Globus pallidus (tissue), 1 donor: ENCODE measurements around the gene LCN6.
"Not testable (repeated sequence)": the region's sequence is repeated elsewhere in the genome, so short reads cannot be mapped to it uniquely, and the experiment has no call there.

ENCODE experiments used
- DNase-seq: peaks from one replicate; pipeline ENCODE4 v3.0.0-alpha.2; 2015; ENCODE audit warnings: low spot score

LCN6 gene

DNA sequence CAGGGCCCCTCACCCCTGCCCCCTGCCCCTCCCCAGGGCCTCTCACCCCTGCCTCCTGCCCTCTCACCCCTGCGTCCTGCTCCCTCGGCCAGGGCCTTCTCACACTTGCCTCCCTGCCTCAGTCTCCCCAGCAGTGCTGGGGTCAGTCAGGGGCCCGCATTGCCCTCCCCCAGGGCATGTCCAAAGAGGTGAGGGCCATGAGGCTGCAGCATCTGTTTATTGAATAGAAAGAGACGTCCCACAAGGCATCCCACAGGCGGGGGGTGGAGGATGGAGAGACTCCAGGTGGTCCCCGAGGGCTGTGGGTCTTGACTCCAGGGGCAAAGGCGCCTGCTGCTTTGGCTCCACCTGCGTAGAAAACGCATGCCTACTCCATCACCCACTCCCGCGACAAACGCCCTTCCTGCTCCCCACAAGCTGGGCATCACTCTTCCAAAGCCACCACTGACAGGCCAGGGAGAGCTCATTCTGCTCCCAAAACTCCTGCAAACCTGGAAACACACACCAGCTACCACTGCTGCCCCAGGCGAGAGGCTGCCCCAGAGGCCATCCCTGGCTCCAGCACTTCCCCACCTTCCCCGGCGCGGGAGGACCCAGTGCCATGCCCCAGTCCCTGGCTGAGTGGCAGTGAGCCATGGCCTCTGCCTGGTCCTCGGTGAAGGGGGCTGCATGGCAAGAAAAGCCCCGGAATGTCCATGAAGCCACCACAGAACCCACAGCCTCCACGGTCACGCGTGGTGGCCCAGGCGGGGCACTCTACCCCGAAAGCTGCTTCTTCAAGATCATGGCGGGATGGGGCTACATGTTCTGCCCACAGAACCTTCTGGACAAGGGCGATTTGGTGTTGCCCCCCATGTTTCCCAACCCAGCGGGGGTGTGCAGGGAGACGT, 11.4 kb upstream of the LCN6 start:
- DNase-seq, result no peak

DNA sequence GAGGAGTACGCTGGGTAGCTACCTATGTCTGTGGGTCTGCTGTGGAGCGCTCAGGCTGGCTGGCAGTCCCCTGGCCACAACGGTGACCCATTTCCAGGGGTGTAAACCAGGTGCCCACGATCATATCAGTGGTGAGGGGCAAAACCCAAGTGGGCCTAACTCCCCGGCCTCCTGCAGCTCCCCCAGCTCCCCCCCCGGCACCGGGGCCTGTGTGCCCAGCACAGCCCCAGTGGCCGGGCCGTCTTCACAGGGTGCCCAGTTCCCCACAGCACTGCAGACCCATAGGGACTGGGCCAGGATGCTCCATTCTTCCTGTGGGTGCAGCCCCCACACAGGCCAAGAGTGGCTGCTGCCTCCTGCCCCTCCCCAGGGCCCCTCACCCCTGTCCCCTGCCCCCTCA, 10.7 kb upstream of the LCN6 start:
- no peak for DNase-seq

DNA sequence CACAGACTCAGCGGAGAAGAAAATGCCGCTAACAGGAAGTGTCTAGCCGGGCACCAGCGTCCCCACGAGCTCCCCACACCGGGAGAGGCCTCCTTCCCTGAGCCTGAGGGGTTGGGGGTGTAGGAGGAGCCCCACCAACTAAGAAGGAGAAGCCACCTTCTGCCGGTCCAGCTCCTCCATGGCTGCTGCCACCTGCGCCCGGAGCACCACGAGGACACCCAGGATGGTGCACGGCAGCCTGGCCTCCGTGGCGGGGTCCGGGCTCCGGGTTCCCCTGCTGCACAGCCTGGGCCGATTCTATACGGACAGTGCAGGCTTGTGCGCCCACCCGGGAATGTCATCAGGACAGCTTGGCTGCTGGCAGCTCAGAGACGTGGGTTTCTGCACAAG, 9.4 kb upstream of the LCN6 start:
- no peak for DNase-seq

DNA sequence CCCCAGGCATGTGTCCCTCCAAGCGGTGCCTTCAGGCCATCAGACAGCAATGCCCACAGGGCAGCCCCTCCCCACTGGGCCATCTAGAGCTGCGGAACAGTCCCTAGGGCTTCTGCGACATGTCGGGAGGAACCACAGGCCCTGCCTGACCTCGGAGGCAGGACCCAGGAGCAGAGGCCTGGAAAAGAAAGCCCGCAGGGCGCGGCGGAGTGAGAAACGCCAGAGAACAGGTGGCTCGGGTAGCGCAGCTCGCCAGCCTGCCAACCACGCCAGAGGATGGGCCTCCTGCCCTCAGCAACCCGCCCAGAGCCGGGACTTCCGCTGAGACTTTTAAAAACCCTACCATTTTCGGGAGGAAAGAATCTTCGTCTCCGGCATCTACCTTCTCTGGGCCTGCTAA, 9.0 kb upstream of the LCN6 start:
- no peak for DNase-seq

DNA sequence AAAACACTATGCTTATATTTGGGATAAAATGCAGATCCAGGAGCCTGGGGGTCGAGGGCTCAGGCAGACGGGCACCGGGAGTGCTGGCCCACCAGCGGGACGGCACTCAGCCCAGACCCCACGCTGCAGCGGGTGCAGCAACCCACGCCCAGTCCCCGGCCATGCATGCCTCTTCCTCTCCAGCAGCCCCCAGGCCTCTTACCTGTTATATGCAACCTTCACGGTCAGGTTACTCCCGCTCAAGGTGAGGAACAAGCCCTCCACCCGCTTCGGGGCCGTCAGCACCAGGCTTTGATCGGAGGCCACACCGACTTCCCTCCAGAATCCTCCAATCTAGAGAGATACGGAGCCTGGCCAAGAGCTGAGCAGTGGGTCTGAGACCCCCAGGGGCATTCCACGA, 8.5 kb upstream of the LCN6 start:
- no peak for DNase-seq

DNA sequence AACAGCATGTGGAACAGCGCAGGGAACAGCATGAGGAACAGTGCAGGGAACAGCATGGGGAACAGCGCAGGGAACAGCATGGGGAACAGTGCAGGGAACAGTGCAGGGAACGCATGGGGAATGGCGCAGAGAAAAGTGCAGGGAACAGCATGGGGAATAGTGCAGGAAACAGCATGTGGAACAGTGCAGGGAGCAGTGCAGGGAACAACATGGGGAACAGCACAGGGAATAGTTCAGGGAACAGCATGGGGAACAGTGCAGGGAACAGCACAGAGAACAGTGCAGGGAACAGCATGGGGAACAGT, 7.8 kb upstream of the LCN6 start:
- DNase-seq, result no peak

DNA sequence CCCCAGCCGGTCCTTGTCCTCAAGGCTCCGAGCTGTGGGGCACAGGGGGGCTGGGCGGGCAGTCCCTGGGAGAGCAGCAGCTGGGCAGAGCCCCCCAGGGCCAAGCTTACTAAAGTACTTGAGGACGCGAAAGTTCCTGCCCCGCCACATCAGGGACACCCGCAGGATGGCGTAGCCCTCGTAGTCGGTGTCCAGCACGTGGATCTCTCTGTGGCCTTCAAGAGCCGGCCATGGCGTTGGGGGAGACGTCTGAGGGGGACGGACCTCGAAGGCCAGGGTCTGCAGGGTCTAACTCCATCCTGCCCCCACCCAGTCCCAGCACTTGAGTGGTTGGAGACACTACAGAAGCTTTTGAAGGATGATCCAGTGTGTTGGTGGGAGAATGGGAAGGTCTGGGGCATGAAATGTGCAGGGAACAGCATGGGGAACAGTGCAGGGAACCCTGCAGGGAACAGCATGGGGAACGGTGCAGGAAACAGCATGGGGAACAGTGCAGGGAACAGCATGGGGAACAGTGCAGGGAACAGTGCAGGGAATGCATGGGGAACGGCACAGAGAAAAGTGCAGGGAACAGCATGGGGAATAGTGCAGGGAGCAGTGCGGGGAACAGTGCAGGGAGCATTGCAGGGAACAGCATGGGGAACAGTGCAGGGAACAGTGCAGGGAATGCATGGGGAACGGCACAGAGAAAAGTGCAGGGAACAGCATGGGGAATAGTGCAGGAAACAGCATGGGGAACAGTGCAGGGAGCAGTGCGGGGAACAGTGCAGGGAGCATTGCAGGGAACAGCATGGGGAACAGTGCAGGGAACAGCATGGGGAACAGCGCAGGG, 7.2 kb upstream of the LCN6 start:
- not testable (repeated sequence) for DNase-seq

DNA sequence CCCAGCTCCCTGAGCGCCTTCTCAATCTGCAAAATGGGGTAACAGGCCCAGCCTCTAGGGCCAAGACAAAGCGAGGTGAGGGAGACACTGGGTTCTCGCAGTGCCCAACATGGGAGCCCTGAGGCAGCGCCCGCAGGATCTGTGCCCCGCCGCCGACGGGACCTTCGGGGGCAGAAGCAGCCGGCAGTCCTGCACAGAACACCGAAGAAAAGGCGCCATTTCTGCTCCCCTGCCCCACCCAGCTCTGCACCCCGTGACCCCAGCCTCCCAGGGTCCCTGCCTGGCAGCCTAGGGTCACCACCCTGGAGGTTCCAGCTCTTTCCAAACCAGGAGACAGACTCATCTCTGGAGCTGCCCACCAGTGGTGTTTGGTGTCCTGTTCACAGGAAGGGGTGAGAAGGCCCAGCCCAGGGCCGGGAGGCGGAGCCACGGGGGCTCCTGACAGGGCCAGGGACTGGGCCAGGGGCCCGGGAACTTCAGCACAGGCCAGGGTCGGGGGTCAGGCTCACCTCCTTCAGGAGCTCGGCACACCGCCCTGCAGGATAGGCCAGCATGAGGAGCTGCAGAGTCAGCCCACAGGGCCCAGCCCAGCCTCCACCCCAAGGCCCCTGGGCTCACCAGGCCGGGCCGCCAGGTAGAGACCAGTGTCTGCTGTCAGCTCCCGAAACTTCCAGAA, 6.4 kb upstream of the LCN6 start:
- no peak for DNase-seq

DNA sequence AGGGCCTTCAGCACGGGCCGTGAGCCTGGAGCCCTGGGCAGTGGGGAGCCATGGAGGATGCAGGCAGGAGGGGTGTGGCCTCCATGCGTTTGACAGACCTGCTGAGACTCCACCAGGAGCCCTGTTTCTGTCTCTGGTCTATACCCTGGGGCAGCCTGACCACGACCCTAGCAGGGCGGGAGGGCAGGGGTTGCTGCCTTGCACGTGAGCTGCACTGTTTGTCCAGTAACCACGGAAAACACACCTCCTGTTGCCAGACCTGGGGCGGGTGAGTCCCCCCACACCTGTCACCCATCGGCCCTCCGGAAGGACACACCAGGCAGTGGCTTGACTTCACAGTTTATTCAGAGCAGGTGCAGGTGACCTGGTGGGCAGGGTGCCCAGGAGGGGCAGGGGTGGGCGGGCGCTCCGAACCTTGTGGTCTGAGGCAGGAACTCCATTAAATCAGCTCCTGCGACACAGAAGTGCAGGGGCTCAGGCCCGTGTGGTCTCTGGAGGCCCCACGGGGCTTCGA, 5.8 kb upstream of the LCN6 start:
- DNase-seq, result no peak

DNA sequence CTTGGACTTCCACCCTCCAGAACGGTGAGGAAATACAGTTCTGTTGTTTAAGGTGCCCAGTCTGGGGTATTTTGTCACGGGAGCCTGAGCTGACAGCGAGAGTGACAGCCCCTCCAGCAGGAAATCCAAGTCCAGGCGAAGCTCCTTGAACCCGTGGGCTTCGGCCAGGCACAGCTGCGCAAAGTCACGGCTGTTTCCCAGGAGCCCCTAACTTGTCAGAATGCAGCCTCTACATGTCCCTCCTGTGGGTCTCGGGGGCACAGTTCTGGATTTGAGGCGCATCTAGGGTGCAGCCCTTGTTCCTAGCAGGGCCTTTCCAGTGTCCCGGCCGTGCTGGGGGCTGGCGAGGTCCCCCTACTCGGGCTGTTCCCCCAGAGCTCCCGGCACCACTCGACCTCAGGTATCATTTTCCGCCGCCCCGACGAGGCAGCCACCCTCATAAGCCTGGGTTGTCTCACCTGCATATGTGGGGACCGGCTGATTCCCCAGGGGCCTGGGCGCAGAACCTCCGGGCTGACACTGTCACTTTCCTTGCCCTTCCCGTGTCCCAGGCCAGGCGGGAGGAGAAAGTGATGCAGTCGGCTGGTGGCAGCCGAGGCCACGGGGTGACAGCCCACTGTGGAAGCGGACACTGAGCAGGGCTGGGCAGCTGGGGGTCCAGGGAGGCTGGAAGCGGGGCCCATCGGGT, 5.2 kb upstream of the LCN6 start:
- DNase-seq, result no peak

DNA sequence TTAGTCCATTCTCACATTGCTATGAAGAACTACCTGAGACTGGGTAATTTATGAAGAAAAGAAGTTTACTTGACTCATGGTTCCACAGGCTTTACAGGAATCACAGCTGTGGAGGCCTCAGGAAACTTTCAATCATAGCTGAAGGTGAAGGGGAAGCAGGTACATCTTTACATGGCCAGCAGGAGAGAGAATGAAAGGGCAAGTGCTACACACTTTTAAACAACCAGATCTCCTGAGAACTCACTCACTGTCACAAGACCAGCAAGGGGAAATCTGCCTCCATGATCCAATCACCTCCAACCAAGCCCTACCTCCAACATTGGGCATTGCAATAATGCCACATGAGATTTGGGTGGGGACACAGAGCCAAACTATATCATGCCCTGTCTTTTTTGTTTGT, 3.5 kb upstream of the LCN6 start:
- no peak for DNase-seq

DNA sequence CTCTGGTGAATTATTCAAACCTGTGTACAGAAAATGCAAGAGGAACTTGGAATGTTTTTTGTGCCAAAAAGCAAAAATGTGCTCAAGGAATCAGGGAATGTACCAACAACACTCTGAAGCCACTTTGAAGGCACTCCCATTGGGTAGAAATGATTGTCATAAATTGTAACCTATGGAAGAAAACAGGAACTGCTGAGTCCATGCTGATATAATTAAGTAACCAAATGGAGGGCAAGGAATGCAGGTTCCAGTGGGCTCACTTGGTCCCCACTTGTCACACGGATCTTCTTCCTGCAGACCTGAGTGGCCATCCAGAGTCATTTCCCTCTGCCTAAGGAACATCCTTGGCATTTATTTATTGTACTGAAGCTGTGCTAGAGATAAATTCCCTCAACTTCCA, 2.9 kb upstream of the LCN6 start:
- DNase-seq, result no peak

DNA sequence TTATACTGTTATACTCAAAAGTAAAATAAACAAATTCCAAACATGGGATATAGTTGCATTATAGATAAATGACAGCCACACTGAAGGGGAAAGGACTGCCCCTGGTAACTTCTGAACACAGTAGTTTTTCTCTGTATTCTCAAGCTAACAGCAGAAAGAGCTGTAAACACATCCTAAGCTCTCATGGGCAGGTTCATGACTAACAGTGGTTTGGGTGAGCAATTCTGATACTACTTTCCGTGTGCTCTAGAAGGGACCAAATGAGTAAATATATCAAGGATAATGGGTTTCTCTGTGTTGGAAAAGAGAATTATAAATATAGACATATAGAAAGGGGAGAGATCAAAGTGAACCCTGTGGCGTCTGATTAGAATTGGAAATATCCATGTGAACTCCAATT, 2.2 kb upstream of the LCN6 start:
- DNase-seq, result no peak

DNA sequence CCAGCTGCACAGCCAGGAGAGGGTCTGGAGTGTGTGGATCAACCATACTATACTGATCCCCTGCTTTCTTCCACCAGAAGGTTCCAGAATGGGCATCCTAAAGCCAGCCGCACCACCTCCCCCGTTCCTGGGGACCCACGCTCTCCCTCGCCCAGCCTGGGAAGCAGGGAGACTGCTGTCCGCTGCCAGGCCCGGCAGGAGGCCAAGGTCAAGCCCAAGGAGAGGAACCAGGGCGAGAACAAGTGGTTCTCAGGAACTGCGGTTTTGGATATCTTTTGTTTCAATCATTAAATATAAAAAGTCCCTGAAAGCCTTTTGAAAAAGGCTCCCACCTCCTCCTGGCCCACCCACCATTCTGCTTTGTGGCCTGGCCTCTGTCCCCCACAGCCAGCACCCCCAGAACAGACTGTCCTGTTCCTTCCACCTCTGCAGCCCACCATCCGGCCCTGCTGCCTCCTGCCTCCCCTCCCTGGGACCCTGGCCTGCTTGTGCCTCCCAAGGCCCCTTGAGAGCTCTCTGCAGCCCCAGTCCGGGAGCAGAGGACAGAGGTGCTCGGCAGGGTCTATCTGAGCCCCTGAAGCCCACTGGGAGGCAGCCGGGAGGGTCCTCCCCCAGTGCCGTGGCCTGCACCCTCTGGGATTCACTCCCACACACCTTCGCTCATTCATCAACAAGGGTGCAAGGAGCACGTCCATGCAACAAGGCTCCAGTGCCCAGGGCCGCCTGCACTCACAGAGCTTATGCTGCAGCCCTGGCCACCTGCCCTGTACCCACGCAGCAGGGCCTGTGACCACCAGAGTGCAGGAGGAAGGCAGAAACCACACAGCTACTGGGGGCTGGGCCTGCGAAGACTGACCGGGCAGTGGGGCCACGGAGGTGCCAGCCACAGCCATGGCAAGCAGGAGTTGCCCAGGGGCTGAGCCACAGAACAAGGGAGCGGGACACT, 614 bp upstream of the LCN6 start:
- DNase-seq, result no peak

DNA sequence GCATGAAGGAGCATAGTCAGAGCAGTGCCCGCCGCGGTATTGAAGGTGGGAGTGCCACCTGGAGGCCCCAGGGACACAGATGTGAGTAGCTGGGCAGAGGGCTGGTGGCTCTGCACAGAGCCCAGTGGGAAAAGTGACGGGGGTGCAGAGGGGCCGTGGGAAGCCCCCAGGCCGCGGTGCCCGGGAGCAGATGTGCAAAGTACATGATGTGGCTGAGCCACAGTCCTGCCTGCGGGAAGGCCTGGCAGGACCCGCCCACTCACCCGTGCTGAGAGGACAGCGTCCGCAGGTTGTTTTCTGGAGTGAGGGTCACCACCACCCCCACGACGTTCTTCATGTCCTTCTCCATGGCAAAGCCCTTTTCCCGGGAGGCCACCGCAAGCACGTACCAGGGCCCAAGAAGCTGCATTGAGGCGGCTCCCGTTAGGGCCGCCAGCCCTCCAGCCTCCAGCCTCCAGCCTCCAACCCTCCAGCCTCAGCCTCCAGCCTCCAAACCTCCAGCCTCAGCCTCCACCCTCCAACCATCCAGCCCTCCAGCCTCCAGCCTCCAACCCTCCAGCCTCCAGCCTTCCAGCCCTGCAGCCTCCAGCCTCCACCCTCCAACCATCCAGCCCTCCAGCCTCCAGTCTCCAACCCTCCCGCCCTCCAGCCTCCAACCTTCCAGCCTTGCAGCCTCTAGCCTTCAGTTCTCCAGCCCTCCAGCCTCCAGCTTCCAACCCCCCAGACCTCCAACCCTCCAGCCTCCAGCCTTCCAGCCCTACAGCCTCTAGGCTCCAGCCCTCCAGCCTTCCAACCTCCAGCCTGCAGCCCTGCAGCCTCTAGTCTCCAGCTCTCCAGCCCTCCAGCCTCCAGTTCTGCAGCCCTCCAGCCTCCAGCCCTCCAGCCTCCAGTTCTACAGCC, 914 bp downstream of the LCN6 start:
- DNase-seq, result no peak

DNA sequence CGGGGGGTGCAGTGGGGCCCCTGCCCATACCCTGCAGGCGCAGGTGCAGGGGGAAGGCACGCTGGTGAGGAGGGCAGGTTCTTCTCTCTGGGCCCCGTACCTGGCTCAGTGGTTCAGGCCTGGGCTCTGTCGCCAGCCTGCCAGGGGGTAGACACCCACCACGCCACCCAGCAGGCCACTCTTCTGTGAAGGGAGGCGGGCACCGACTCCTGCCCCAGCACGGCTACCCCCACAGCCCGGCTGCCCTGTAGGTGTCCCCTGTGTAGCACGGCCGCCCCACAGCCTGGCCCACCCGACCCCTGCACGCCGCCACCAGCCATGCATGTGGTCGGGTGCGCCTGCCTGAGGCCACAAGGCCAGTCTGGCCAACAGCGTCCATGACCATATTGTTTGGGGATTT, 1.7 kb downstream of the LCN6 start:
- DNase-seq, result no peak

DNA sequence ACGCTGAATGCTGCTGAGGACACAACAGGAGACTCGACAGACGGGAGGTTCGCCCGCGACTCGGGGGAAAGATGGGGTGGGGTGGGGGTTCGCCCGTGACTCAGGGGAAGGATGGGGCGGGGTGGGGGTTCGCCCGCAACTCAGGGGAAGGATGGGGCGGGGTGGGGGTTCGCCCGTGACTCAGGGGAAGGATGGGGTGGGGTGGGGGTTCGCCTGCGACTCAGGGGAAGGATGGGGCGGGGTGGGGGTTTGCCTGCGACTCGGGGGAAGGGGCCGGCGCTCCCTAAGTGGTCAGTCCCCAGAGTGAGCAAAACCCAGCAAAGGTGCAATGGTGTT, 2.2 kb downstream of the LCN6 start:
- DNase-seq, result no peak

DNA sequence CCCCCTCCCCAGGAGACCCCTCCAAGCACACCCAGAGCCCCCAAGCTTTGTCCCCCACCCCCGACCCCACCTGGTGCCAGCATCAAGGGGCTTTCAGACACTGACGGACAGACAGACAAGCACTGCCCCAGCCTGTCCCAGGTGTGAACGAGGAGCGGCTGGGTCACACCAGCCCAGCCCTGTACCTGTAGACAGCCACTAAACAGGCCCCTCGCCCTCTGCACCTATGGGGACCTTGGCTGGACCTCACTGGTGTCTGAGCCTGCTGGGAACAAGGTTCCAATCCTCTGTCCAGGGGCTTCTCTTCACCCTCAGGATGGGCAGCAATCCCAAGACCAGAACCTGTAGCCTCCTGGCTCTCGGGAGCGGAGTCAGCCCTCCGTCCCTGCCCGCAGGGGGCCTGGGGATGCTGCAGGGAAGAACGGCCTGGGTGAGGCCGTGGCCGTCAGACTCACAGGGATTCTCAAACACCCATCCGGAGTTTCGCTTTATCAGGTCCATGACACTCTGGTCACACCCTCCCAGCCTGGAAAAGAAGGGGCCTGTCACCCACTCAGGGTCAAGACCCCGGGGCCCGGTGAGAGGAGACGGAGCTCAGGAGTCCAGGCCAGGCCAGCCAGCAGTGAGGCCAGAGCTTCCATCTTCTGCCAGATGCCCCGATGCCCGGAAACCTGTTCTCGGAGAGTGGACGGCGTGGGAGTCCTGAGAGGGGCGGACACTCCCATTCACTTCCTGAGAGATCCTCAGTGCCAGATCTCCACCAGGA, 2.8 kb downstream of the LCN6 start:
- no peak for DNase-seq

DNA sequence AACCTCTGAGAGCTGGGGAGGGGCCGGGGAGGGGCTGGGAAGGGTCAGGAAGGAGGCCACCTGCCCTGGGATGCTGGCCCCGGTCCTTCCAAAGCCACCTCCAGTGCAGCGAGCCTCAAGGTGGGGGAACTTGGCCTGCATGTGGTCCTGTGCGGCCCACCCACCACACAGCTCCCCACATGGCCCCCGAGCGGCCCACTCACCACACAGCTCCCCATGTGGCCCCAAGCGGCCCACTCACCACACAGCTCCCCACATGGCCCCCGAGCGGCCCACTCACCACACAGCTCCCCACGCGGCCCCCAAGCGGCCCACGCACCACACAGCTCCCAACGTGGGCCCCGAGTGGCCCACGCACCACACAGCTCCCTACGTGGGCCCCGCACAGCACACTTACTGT, 3.6 kb downstream of the LCN6 start:
- no peak for DNase-seq
